H9 (cell line): ENCODE data around the gene ACAP2. TPM values are rescaled to one million over a fixed set of nuclear protein-coding genes. Genes with fewer than 3 reads are reported as not detected.

ENCODE experiments used
- DNase-seq: peaks from one replicate; pipeline ENCODE4 v3.0.0-alpha.2; 2017
- H2AFZ ChIP-seq: one replicate; pipeline ENCODE4 v1.6.1; 2013; ENCODE audit warnings: mild to moderate bottlenecking, low read length, control low read depth, moderate library complexity
- H2AK5ac ChIP-seq: 2 replicates; pipeline ENCODE4 v1.6.1; 2013; ENCODE audit warnings: low read length, control low read depth, mixed read lengths; ENCODE audit not compliant: insufficient read length
- H2BK120ac ChIP-seq: one replicate; pipeline ENCODE4 v1.6.1; 2013; ENCODE audit warnings: low read depth, mild to moderate bottlenecking, low read length, control low read depth, inconsistent platforms; ENCODE audit not compliant: poor library complexity, severe bottlenecking
- H2BK12ac ChIP-seq: 2 replicates; pipeline ENCODE4 v1.6.1; 2013; ENCODE audit warnings: low read length, control low read depth, mixed read lengths, low read depth; ENCODE audit not compliant: insufficient read length
- H2BK15ac ChIP-seq: 2 replicates; pipeline ENCODE4 v1.6.1; 2013; ENCODE audit warnings: low read depth, low read length, control low read depth
- H2BK20ac ChIP-seq: one replicate; pipeline ENCODE4 v1.6.1; 2013; ENCODE audit warnings: low read depth, mild to moderate bottlenecking, low read length, control low read depth, inconsistent platforms; ENCODE audit not compliant: poor library complexity, severe bottlenecking
- H2BK5ac ChIP-seq: 2 replicates; pipeline ENCODE4 v1.6.1; 2013; ENCODE audit warnings: low read length, control low read depth, mixed read lengths; ENCODE audit not compliant: insufficient read length
- H3K14ac ChIP-seq: 2 replicates; pipeline ENCODE4 v1.6.1; 2013; ENCODE audit warnings: low read length, control low read depth; ENCODE audit not compliant: insufficient read depth
- H3K18ac ChIP-seq: 2 replicates; pipeline ENCODE4 v1.6.1; 2013; ENCODE audit warnings: low read depth, mild to moderate bottlenecking, mixed read lengths, low read length, control low read depth; ENCODE audit not compliant: insufficient read length
- H3K23ac ChIP-seq: 2 replicates; pipeline ENCODE4 v1.6.1; 2013; ENCODE audit warnings: low read length, control low read depth, mixed read lengths, low read depth; ENCODE audit not compliant: insufficient read length
- H3K23me2 ChIP-seq: 2 replicates; pipeline ENCODE4 v1.6.1; 2013; ENCODE audit warnings: low read depth, mild to moderate bottlenecking, mixed read lengths, low read length, control low read depth; ENCODE audit not compliant: insufficient read length, poor library complexity, severe bottlenecking
- H3K27ac ChIP-seq: 2 replicates; pipeline ENCODE4 v1.5.1; 2013; ENCODE audit warnings: low read length, control low read depth, mixed read lengths, low read depth; ENCODE audit not compliant: insufficient read length
- H3K27me3 ChIP-seq: 2 replicates; pipeline ENCODE4 v1.6.1; 2013; ENCODE audit warnings: low read length, control low read depth, inconsistent platforms; ENCODE audit not compliant: insufficient read depth
- H3K4ac ChIP-seq: 2 replicates; pipeline ENCODE4 v1.6.1; 2013; ENCODE audit warnings: low read depth, mild to moderate bottlenecking, control low read depth, inconsistent platforms, low read length, moderate library complexity
- H3K4me1 ChIP-seq: 2 replicates; pipeline ENCODE4 v1.6.1; 2013; ENCODE audit warnings: low read length, control low read depth, inconsistent platforms; ENCODE audit not compliant: insufficient read depth
- H3K4me2 ChIP-seq: 2 replicates; pipeline ENCODE4 v1.6.1; 2013; ENCODE audit warnings: low read length, control low read depth, mixed read lengths; ENCODE audit not compliant: insufficient read length, insufficient read depth
- H3K56ac ChIP-seq: 2 replicates; pipeline ENCODE4 v1.6.1; 2013; ENCODE audit warnings: low read depth, mild to moderate bottlenecking, mixed read lengths, low read length, control low read depth; ENCODE audit not compliant: insufficient read length
- H3K79me1 ChIP-seq: 2 replicates; pipeline ENCODE4 v1.6.1; 2013; ENCODE audit warnings: low read depth, mild to moderate bottlenecking, moderate library complexity, low read length, control low read depth, inconsistent platforms; ENCODE audit not compliant: insufficient read depth, poor library complexity, severe bottlenecking
- H3K79me2 ChIP-seq: 2 replicates; pipeline ENCODE4 v1.6.1; 2013; ENCODE audit warnings: low read length, control low read depth, inconsistent platforms; ENCODE audit not compliant: insufficient read depth
- H3K9ac ChIP-seq: 2 replicates; pipeline ENCODE4 v1.6.1; 2013; ENCODE audit warnings: low read length, control low read depth, mixed read lengths; ENCODE audit not compliant: insufficient read length; ENCODE audit errors: extremely low read depth
- H3K9me3 ChIP-seq: one replicate; pipeline ENCODE4 v1.6.1; 2013; ENCODE audit warnings: low read depth, low read length, inconsistent platforms; ENCODE audit not compliant: control insufficient read depth
- H3T11ph ChIP-seq: one replicate; pipeline ENCODE4 v1.6.1; 2013; ENCODE audit warnings: mild to moderate bottlenecking, low read length, control low read depth, inconsistent platforms
- H4K20me1 ChIP-seq: one replicate; pipeline ENCODE4 v1.6.1; 2013; ENCODE audit not compliant: control insufficient read depth, insufficient read length, insufficient read depth
- H4K5ac ChIP-seq: 2 replicates; pipeline ENCODE4 v1.6.1; 2013; ENCODE audit warnings: low read depth, mild to moderate bottlenecking, mixed read lengths, low read length, control low read depth; ENCODE audit not compliant: insufficient read length
- H4K8ac ChIP-seq: replicated peaks from 2 replicates; pipeline ENCODE4 v1.6.1; 2013; ENCODE audit warnings: low read length, control low read depth, mixed read lengths, low read depth; ENCODE audit not compliant: insufficient read length
- H4K91ac ChIP-seq: 2 replicates; pipeline ENCODE4 v1.6.1; 2013; ENCODE audit warnings: low read depth, mild to moderate bottlenecking, moderate library complexity, mixed read lengths, low read length, control low read depth; ENCODE audit not compliant: insufficient read length
- H3K27ac Mint-ChIP-seq, 3 experiments: 2 replicates in 2 of 3; 3 replicates in 1 of 3; pipeline ENCODE4 v1.8.0; 2020 to 2021; ENCODE audit warnings: mixed read lengths in 3 of 3, mild to moderate bottlenecking in 1 of 3, moderate library complexity in 1 of 3
- H3K27me3 Mint-ChIP-seq: 2 replicates; pipeline ENCODE4 v1.8.0; 2021; ENCODE audit warnings: low read depth, mild to moderate bottlenecking, moderate library complexity, mixed read lengths
- H3K36me3 Mint-ChIP-seq, 3 experiments: 2 replicates in 2 of 3; 3 replicates in 1 of 3; pipeline ENCODE4 v1.8.0; 2020 to 2021; ENCODE audit warnings: low read depth in 3 of 3, mixed read lengths in 3 of 3; ENCODE audit not compliant: insufficient read depth in 1 of 3
- H3K4me1 Mint-ChIP-seq, 2 experiments: 2 replicates each; pipeline ENCODE4 v1.8.0; 2020; ENCODE audit warnings: mixed read lengths in 2 of 2
- H3K4me3 Mint-ChIP-seq, 2 experiments: 2 replicates in 1 of 2; 3 replicates in 1 of 2; pipeline ENCODE4 v1.8.0; 2020 to 2021; ENCODE audit warnings: mild to moderate bottlenecking in 2 of 2, mixed read lengths in 2 of 2, moderate library complexity in 1 of 2
- H3K9me3 Mint-ChIP-seq, 2 experiments: 2 replicates in 1 of 2; 3 replicates in 1 of 2; pipeline ENCODE4 v1.8.0; 2020; ENCODE audit warnings: mild to moderate bottlenecking in 2 of 2, mixed read lengths in 2 of 2, moderate library complexity in 1 of 2
- whole genome bisulfite sequencing: extraction: QIAGEN DNeasy Blood & Tissue Kit; methylation state at CpG from one replicate; pipeline ENCODE4 v1.1.7; 2013; ENCODE audit warnings: missing lambda C conversion rate, low lambda C conversion rate, mixed read lengths; ENCODE audit not compliant: insufficient read length; ENCODE audit errors: extremely low coverage; 5-methylcytosine and 5-hydroxymethylcytosine counted together
- total RNA-seq: library from RNA; stranded (reverse); gene quantifications from 2 replicates; pipeline ENCODE4 v1.2.1, GENCODE V29; 2021
- TF ChIP-seq, protein P1 (sequence below): fragments of 200-600 bp; sonication (generic); conservative IDR thresholded peaks from 3 replicates; pipeline ENCODE4 v1.8.0; 2021; ENCODE audit warnings: antibody characterized with exemption, mild to moderate bottlenecking

ACAP2 gene
- total RNA-seq, 1 experiment from 2014 or later = 30.8 TPM

DNA sequence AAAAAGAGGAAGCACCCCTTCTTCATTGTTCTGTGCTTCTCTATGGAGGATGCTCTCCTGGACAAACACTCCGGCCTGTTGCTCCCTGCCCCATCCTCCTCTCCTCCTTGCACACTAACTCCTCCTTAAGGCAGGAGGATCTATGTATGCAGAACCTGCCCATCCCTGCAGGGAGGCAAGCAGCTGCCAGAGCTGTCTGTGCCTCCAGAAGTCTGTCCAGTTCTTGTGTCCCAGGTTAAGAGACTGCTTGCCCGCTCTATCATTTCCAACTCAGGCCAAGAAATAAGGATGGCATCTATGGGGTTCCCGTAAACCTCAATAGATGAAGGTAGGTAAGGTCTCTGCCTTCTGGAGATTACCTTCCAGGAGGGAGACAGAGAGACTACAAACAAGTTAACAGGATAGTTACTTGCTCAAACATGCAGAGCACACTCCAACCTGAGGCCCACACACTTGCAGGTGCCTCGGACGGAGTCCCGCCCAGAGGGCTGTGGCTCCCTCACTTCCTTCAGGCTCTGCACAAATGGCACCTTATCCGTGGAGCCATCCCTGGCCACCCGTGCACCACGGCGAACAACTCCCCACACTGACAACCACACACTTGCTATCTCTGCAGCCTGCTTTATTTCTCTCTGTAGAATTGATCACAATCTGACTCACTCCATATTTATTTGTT is 178.8 kb downstream of the ACAP2 start:
- Mint-ChIP-seq H3K9me3 (no peaks in the 10 kb centered on the region), H3K4me1 (peaks cover 18 to 22% of the 10 kb centered on the region in 2 experiments), H3K27me3 (no peaks in the 10 kb centered on the region; the same call in none of the 2 replicates), H3K27ac (no peak overlapping the region), H3K36me3 (peaks cover 16 to 35% (median 33%) of the 10 kb centered on the region in 3 experiments), H3K4me3 (no peak overlapping the region)
- no peaks in the 10 kb centered on the region for H3K27me3 ChIP-seq
- no peak overlapping the region for H2AK5ac ChIP-seq
- no peak overlapping the region for H3T11ph ChIP-seq
- TF ChIP-seq, protein P1, sequence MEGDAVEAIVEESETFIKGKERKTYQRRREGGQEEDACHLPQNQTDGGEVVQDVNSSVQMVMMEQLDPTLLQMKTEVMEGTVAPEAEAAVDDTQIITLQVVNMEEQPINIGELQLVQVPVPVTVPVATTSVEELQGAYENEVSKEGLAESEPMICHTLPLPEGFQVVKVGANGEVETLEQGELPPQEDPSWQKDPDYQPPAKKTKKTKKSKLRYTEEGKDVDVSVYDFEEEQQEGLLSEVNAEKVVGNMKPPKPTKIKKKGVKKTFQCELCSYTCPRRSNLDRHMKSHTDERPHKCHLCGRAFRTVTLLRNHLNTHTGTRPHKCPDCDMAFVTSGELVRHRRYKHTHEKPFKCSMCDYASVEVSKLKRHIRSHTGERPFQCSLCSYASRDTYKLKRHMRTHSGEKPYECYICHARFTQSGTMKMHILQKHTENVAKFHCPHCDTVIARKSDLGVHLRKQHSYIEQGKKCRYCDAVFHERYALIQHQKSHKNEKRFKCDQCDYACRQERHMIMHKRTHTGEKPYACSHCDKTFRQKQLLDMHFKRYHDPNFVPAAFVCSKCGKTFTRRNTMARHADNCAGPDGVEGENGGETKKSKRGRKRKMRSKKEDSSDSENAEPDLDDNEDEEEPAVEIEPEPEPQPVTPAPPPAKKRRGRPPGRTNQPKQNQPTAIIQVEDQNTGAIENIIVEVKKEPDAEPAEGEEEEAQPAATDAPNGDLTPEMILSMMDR = no peak
- no peak overlapping the region for H3K23ac ChIP-seq
- no peak overlapping the region for H2BK120ac ChIP-seq
- no peak overlapping the region for H3K56ac ChIP-seq
- no peak overlapping the region for H3K18ac ChIP-seq
- no peak overlapping the region for H3K9ac ChIP-seq
- no peaks in the 10 kb centered on the region for H3K4me1 ChIP-seq
- no peak for DNase-seq
- no peak overlapping the region for H2BK5ac ChIP-seq
- H3K79me1 ChIP-seq = peaks cover 7% of the 10 kb centered on the region
- no peak overlapping the region for H2BK15ac ChIP-seq
- H4K8ac ChIP-seq = no peak overlapping the region
- H3K14ac ChIP-seq = no peak overlapping the region
- H4K20me1 ChIP-seq = no peaks in the 10 kb centered on the region
- no peak overlapping the region for H3K4me2 ChIP-seq
- no peak overlapping the region for H2AFZ ChIP-seq
- H2BK12ac ChIP-seq = no peak overlapping the region
- H3K23me2 ChIP-seq = peaks cover 9% of the 10 kb centered on the region
- WGBS = no CpG with 5 or more reads among the region's 10 CpGs
- H3K9me3 ChIP-seq = no peaks in the 10 kb centered on the region
- no peak overlapping the region for H3K4ac ChIP-seq
- no peak overlapping the region for H4K91ac ChIP-seq
- H4K5ac ChIP-seq = no peak overlapping the region
- no peak overlapping the region for H3K27ac ChIP-seq
- H2BK20ac ChIP-seq = no peak overlapping the region
- peaks cover 10% of the 10 kb centered on the region for H3K79me2 ChIP-seq
